Activated CD4-positive, CD25-positive, alpha-beta regulatory T cell treated with anti-CD3 and anti-CD28 coated beads, Interleukin-2, amount 50 U/mL, for 72 hours (primary cell): ENCODE results near the gene CARTPT.

ENCODE experiments used
- DNase-seq: peaks from one replicate; pipeline ENCODE4 v3.0.0; 2021

The CARTPT gene

DNA sequence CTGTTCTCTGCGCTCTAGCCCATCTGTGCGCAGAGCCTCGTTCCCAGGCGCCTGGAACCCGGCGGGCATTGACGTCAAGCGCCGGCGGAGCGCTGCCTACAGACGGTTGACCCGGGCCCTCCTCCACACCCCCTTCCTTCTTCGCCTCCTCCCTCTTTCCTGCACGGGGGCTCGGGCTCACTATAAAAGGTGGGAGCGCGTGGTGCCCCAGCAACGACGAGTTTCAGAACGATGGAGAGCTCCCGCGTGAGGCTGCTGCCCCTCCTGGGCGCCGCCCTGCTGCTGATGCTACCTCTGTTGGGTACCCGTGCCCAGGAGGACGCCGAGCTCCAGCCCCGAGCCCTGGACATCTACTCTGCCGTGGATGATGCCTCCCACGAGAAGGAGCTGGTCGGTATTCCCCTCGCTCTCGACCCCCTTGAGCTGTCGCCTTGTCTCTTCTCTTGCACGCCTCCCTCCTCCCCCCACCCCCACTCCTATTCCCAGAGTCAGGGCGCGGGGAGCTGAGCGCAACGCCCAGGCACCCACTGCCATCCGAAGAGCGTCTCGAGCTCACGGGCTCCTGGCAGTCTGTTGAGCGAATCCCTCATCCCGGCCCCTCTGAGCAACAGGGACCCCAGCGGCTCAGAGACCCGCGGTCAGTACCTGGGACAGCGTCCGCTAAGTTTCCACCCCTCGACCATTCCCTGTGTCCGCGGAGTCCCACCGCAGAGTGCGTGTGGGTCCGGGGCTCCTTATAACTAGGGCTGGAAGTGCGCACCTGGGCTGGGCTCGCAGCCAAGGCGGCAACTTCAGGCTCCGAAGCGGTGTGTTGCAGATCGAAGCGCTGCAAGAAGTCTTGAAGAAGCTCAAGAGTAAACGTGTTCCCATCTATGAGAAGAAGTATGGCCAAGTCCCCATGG, at the start of gene CARTPT:
TSS of gene CARTPT (plus strand) at position 213 of the 902 bp plus-strand sequence. CDS start at position 232, 19 bp downstream.
- DNase-seq, result no peak

DNA sequence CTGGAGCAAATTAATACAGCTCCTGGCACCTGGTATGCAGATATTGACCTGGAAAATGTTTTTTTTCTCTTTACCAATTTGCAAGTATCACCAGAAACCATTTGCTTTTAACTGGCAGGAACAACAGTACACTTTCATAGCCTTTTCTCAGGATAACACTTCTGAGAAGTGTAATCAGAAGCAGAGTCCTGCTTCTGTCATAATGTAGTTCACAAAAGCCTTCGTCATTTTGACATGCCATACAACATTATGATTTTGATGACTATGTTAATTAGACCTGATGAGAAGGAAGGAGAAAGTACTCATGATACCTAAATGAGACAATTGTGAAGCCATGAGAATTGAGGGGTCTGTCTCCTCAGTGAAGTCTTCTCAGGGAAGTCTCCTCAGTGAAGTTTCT, 41.1 kb upstream of the CARTPT start:
- DNase-seq, result no peak

DNA sequence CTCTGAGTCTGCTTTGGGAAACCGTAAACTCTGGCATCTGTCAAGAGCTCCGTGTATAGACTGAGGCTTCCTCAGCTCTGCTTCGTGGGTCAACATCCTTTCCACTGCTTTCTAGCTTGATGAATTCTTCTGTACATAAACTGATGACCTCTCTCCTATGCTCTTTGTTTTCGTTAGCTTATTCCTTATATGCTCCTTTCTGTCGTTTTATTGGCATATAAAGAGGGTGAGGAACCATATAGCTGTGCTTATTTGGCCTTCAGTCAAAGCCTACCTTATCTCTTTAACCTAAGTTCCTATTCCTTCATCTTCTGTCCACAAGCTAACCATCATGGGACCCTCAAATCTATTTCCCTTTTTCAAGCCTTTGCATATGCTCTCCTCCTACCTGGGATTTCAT, 39.4 kb upstream of the CARTPT start:
- no peak for DNase-seq

DNA sequence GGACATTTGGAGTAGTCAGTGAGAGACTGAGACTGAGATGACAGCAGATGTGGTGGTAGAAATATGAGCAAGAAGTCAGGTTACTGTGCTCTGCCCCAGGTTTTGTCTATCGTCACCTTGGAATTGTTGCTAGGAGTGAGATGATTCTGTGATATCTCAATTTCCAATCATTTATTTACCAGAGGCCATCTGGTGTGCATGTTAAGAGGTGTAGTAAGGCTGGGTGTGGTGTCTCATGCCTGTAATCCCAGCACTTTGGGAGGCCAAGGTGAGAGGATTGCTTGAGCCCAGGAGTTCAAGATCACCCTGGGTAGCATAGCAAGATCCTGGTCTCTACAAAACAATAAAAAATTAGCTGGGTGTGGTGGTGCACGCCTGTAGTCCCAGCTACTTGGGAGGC, 38.6 kb upstream of the CARTPT start:
- DNase-seq, result no peak

DNA sequence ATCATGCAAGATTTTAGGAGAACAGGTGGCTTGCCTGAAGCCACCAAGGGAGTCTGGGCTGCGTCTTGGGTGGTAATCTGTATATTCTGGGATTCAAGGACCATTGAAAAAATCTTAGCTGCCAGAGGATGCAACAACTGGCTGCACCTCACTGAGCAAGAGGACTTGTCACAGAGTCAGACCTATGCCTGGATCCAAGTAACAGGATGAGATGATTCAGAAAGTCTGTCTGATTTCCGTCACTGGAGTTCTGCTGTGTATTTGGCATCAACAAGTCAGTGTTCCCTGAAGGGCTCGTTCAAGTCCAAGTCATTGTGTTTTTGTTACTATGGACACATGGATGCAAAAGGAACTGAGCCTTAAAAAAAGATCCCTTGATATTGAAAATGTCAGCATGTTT, 37.8 kb upstream of the CARTPT start:
- no peak for DNase-seq

DNA sequence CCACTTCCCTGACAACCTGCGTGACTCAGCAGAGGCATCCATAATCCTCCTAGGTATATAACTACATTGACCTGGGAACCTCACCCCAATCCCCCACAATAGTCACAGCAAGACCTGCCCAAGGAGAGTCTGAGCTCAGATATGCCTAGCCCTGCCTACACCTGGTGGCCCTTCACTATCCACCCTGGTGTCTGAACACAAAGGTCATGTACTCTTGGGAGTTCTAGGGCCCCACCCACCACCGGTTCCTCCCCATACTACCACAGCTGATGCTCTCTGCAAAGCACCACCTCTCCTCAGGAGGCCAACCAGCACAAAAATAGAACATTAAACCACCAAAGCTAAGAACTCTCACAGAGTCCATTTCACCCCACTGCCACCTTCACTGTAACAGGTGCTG, 34.8 kb upstream of the CARTPT start:
- DNase-seq, result no peak

DNA sequence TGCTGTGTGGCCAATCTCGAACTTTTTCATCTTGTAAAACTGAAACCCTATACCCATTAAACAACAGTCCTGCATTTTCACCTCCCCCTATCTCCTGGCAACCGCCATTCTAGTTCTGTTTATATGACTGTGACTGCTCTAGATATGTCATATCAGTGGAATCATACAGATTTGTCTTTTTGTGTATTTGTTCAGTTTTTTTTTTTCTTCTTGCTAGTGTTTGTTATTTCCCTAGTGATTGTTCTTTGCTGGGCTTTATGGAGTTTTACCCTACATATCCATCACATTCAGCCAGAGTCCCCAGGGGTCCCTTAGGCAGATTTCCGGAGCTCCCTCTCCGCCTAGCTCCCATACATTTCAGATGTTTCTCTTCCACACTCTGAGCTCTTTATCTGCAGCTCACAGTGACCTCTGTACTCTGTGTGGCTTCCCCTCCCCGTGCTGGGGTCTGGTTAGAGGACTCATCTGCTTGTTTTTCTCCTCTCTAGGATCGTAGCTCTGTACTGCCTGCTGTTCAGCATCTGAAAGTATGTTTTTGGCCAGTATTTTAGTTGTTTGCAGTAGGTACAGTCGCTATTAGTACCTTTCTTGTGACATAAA, 25.1 kb upstream of the CARTPT start:
- no peak for DNase-seq

DNA sequence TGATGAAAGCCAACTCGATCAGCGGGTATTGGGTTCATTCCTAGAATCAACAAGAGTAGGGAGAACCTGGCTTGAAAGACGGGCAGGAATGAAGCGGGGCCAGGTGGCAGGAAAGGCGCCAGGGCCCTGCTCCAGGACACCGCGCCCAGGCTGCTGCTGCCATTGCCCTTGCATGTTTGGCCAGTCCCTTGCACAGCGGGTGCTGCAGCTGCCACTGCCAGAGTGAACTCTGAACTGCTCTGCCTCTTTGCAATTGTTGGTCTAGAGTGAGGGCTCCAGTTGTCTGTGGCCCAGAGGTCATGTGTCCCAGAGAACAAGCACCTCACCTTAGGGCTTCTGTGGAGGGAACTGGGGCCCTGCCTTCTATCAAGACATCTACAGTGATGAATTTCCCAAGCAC, 24.0 kb upstream of the CARTPT start:
- DNase-seq, result no peak

DNA sequence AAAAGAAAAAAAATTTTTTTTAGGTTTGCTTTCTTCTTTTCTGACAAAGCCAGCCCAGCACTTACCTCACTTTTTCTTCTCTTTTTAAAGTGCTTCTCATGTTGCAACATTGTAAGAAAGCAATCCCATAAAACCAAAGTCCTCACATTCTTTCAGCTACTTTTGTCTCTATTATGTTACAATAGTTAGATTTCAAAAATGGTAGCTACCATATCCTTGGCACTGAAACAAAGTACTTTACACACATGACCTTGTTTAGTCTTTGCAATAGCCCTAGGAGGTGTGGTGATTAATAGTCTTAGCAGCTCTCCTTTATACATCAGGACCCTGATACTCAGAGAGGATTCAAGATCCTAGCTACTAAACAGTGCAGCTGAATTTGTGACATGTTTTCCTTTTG, 23.5 kb upstream of the CARTPT start:
- DNase-seq, result no peak

DNA sequence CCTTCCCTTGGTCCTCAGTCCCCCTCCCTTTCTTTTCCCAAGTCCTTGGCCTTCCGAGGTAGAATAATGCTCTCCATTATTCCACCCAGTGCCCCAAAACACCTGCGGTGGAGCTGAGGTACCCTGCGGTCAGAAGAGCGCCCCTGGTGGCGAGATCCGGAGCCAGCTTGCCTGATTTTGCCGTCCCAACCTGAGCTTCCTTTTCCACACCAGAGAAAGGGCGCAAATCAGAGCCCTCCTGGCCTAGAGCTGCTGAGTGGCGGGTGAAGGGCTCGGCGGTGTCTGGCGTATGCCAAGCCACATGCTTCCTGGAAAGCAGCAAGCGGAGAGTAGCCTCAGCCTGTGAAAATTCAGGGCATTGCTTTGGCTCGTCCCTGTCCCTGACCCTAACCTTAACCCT, 21.1 kb upstream of the CARTPT start:
- no peak for DNase-seq

DNA sequence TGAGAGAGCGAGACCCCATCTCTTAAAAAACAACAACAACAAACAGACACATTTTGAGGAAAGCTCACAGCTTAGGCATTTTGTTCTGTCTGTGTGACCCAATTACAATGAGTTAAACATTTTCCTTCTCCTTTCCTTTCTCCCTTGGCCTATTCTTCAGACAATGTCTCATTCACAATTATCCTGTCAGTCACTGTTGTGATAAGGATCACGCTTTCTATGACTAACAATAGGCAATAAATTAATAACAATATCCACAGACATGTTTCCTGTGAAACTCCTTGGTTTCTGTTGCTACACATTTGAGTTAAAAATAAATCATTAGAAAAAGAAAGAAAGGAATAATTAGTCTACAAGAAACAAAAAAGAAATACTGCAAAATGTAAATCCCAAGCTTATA, 19.8 kb upstream of the CARTPT start:
- no peak for DNase-seq

DNA sequence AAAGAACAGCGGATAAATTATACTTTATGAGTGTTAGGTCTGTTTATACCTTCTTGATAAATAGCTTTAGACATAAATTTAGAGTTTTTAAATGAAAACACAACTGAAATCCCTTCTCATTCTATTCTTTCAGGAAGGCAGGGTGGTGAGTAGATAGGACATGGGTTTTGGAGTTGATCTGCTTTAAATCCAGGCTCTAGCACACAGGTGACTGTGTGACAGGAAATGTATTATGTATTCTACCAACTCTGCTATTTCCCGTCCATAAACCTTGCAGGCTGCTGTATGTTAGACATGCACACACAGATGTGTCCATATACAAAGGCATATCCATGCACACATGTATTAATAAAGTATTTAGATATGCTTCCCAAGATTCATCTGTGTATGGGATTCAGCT, 19.3 kb upstream of the CARTPT start:
- DNase-seq, result no peak

DNA sequence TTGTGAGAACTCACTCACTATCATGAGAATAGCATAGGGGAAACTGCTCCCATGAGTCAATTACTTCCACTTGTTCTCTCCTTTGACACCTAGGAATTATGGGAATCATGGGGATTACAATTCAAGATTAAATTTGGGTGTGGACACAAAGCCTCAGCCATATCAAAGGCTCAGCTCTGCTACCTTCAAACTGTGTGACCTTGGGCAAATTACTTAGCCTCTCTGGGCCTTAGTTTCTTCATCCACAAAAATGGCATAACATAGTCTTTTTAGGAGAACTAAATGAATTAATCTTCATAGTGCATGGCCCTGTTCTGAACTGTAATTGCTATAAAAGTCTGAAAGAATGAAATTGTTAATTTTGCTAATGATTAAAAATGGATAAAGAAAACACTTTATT, 18.3 kb upstream of the CARTPT start:
- no peak for DNase-seq

DNA sequence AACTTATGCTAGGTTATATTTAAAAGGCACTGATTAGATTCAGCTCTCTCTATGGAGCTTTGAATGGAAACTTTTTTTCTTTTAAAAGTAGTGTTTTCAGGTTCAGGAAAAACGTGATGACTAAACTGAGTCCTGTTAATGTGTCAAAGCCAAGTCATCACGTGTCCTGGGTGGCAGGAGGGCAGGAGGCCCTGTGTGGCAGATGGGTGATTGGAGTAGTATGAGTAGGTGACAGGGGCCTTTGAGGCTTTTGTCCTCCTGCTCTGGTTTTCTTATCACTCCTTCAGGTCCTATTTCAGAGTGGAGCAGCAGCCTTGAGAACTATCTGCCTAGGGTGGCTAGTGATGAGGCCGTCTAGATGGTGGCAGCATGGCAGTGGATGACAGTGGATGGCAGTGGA, 17.7 kb upstream of the CARTPT start:
- no peak for DNase-seq

DNA sequence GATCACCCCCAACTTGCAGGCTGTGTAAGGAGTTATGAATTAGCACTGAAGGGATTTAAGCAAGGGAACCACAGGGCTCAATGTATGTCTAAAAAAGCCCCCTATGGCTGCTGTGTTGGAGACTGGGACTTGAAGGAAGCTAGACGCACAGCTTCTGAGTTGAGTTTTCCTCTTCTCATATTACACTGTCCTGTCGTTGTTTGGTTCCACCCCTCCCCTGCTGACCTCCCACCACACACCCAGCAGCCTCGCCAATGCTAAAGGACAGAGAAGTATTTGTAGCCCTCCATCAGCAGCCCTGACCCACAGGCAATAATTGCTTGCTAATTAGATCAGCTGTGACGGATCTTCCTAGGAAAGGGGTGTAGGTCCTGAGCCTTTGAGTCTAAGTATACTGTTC, 15.1 kb upstream of the CARTPT start:
- DNase-seq, result no peak

DNA sequence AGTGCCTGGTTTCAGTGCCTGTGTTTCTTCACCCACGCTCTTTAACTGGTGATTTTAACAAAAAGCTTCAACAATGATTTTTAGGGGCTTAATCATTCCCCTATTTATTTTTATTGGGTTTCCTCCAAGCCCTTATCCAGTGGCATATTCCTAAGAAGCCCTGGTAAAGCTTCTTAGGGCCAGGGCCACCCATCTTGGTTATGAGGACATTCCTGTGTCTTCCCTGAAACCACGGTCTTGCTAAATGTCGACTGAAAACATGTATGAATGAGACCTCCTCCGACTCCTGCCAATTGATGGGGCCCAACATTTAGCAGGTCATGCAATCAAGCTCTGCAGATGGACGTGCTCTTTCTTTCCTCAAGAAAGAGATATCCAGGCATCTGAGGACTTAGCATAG, 13.7 kb upstream of the CARTPT start:
- no peak for DNase-seq

DNA sequence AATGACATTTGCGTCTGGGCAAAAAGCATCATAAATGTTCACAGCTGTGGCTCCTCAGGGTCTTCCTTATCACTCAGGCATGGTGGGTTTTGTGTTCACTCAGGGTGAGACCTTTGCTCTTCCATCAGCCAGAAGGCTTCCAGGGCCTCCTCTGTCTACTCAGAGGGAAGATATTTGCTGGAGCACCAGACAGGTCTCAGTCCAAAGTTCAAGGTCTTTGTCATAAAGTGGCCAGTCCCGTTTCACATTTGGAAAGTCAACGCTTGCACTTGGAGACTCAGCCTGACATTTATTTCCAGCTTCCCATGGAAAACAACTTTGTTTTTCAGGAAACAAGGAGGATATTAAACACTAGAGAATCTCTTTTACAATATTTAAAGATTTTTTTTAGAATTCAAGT, 12.2 kb upstream of the CARTPT start:
- no peak for DNase-seq

DNA sequence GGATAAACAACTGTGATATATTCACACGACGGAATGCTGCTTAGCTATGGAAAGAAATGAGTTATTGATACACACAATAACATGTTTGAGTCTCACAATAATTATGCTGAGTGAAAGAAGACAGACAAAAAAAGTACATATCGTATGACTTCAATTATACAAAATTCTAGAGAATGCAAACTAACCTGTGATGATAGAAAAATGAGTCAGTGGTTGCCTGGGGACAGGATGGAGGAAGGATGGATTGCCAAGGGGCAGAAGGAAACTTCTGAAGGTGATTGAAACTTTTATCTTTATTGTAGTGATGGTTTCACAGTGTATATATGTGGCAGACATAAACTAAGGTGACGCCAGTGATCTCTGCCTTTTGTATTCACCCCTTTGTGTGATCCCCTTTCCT, 7.5 kb upstream of the CARTPT start:
- no peak for DNase-seq

DNA sequence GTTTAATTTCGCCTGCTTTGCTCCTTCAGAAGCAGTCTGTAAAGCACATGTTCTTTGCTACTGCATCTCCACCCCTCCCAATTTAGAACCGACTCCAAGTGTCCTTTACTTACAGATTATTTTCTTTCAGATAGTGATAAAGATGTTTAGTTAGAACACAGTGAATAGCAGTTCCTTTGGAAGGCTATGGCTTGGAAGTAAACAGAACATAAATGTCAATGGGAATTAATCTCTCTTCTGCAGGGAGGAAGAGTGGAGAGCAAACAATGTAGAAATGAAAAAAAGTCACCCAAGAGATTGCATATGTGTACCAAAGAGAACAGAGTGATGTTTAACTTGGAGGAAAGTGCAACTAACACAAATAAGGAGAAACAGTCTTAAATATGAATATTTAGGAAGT, 4.2 kb upstream of the CARTPT start:
- DNase-seq, result no peak

DNA sequence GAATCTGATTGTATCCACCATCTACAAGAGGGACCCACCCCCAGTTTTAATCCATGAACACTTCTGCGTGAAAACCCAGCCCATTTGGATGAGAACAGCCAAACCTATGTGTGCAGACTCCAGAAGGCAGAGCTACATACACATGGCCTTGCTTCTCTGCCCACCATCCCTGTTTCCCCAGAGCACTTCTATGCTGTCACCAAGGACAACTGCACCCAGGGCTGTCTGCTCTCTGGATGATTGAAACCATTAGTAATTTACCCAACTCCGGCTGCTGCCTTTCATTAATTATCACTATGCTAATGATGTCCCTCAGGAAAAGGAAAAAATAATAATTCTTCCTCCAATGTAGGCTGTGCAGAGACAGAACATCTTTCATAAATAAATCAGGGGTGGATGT, 8.9 kb downstream of the CARTPT start:
- no peak for DNase-seq

DNA sequence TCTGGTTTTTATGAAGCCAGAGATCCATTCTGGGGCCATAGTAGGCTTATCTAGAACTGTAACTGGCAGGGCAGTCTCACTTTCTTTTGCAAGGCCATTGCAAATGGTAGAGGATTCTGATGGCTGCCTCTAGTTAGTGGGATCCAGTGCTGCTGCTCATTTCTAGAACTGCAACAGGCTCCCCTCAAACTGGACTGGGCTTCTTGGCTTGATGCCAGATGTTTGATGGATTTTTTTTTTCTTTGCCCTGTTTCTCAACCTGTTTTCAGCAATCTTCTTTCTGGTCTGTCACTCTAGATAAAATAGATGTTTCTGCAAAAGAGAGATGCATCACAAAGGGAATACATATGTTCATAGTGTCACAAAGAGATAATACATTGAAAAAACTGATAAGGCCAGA, 11.9 kb downstream of the CARTPT start:
- DNase-seq, result no peak

DNA sequence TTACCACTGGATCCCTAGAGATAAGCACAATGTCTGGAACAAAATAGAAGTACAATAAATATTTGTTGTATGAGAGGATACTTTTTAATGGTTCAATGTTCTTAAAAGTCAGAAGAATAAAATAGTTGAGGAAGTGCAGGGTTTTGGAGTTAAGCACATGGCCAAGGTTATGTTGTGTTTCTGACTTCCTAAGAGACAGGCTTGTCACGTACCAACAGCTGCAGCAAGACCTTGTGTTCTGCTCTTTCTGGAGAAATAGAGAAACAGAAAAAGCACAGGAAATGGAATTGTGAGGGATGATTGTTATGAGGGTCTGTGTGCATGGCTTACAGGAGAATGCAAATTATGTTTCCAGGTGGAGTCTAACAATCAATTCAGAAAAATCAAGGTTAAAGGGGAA, 12.9 kb downstream of the CARTPT start:
- DNase-seq, result no peak

DNA sequence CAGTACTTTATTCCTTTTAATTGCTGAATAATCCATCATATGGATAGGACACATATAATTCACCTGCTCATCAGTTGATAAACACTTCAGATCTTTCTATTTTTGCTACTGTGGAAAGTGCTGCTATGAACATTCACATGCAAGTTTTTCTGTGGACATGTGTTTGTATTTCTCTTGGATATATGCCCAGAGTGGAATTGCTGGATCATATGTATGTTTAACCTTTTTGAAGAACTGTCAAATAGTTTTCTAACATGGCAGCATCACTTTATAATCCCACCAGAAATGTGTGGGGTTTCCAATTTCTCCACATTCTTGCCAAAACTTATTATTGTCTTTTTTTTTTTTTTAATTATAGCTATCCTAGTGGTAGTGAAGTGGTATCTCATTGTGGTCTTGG, 15.1 kb downstream of the CARTPT start:
- no peak for DNase-seq

DNA sequence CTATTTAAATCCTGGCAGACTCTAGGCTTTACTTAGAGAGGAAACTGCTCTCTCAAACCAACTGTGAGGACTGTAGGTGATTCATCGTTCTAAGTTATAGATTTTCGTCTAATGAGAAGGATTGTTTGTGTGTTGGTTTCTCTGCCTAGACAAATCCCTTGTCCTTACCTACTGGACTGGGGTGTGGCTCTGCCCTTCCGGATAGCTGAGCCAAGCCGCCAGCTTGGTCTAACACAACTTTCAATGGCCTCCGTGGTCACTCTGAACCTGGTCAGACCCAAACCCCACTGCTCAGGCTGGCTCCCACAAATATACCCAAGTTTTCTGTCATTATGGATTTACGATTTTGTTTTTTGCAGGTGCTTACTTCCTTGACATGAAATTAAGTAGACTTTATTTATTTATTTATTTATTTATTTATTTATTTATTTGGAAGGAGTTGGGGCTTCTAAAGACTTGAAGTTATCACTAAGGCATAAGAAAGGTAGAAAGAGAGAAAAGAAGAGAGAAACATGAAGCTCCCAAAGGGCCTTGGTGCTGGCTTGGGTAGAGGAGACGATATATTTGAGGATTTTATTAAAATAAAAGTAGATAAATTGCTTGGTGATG, 19.0 kb downstream of the CARTPT start:
- no peak for DNase-seq
